Neuron (in vitro differentiated cells): ENCODE data around the gene AFF1.
A peak's percentile ranks its signal among the peaks of the same experiment; 100 is the strongest.

Experiments used
- H2AFZ ChIP-seq: one replicate; pipeline ENCODE4 v1.6.1; 2013; ENCODE audit warnings: low read depth, mild to moderate bottlenecking, inconsistent platforms, low read length, moderate library complexity
- H3K27me3 ChIP-seq: one replicate; pipeline ENCODE4 v1.6.1; 2013; ENCODE audit warnings: low read length; ENCODE audit not compliant: insufficient read depth
- H3K36me3 ChIP-seq: one replicate; pipeline ENCODE4 v1.6.1; 2013; ENCODE audit warnings: low read length; ENCODE audit not compliant: insufficient read depth
- H3K4me1 ChIP-seq: one replicate; pipeline ENCODE4 v1.6.1; 2013; ENCODE audit warnings: low read length; ENCODE audit not compliant: insufficient read depth
- H3K4me3 ChIP-seq: 2 replicates; pipeline ENCODE4 v1.5.1; 2013; ENCODE audit warnings: mild to moderate bottlenecking, low read length, moderate library complexity
- H3K9me3 ChIP-seq: one replicate; pipeline ENCODE4 v1.6.1; 2013; ENCODE audit warnings: low read length

Gene AFF1

DNA sequence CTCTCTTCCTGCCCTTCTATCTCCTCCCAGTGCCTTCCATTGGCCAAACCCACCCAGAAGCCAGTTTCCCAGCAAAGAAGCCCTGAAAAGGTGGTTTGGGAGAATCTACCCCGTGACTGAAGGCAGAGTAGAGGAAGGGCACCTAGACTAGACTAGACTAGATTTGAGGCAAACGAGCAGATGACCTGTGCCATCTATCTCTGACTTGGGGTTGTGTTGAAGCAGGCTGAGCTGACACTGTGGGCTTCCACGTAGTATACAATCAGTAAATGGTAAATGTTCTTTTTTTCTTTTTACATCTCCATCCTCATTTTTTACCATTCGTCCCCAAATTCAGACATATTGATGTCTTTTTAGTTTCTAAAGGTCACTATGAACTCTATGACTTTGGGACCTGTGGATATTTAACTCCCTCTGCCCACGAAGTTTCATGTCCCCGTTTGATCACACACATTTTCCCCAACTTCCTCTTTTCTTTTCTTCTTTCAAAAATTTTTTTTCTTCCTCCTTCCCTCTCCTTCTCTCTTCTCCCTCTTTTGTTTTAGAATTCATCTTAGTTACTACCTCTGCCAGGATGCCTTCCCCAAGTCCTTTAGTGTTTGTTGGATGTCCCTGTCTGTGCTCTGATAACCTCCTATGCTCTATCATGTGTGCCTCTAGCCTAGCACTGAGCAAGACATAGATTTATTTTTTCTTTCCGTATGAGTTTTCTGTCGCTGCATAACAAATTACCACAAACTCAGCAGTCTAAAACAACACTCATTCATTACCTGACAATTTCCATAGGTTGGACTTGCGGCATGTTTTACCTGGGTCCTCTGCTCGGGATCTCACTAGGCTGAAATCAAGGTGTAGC is 6.2 kb upstream of the AFF1 start:
- no peak overlapping the region for H3K4me3 ChIP-seq
- no peaks in the 10 kb centered on the region for H3K4me1 ChIP-seq
- no peaks in the 10 kb centered on the region for H3K27me3 ChIP-seq
- H3K9me3 ChIP-seq = no peaks in the 10 kb centered on the region
- H2AFZ ChIP-seq = no peak overlapping the region
- no peaks in the 10 kb centered on the region for H3K36me3 ChIP-seq

DNA sequence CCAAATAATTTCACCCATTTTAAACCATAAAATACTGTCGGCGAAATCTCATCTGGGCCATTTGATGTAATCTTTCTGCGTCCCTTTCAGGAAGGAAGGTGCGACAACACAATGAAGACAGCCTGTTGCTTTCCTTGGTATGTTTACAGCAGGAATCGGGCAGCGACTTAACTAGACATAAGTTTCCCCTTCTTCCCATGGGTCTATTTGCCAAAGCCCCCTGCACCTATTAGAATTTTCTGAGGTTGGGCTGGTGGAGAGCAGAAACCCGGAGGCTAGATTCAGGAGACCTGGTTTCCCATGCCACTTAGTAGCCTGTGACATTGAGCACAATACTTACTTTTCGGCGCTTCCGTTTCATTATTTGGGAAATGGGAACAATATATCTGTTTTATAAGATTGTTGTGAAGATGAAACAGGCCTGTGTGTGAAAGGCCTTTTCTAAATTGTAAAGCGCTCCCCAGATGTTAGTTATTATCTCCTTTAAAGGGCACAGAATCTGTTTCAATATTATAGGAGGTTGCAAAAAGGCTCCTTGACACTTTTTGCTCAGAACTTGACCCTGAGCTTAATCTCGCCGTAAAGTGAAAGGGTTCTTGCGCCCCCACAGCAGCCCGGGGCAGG is 552 bp upstream of the AFF1 start:
- H3K4me3 ChIP-seq = peak overlapping the region; percentile 81

GRCh38 chr4:86935566-86935852 is 698 bp downstream of the AFF1 start:
- no peaks in the 10 kb centered on the region for H3K9me3 ChIP-seq
- no peaks in the 10 kb centered on the region for H3K27me3 ChIP-seq
- peaks cover 23% of the 10 kb centered on the region for H3K4me1 ChIP-seq
- H3K4me3 ChIP-seq = peak overlapping the region; percentile 81
- H3K36me3 ChIP-seq = no peaks in the 10 kb centered on the region
- H2AFZ ChIP-seq = peak overlapping the region; percentile 90

More for the DNA sequence above, 552 bp upstream of the AFF1 start:
- H3K9me3 ChIP-seq = no peaks in the 10 kb centered on the region
- H3K27me3 ChIP-seq = no peaks in the 10 kb centered on the region
- H3K4me1 ChIP-seq = peaks cover 23% of the 10 kb centered on the region
- H2AFZ ChIP-seq = peak overlapping the region; percentile 90
- H3K36me3 ChIP-seq = no peaks in the 10 kb centered on the region

- peak overlapping the region; percentile 90 for H2AFZ ChIP-seq
- peaks cover 23% of the 10 kb centered on the region for H3K4me1 ChIP-seq
- peak overlapping the region; percentile 81 for H3K4me3 ChIP-seq
- no peaks in the 10 kb centered on the region for H3K27me3 ChIP-seq
- no peaks in the 10 kb centered on the region for H3K36me3 ChIP-seq
- H3K9me3 ChIP-seq = no peaks in the 10 kb centered on the region
Measured at GRCh38 chr4:86935853-86936733, 1.3 kb downstream of the AFF1 start.

- H3K4me1 ChIP-seq = peaks cover 23% of the 10 kb centered on the region
- no peaks in the 10 kb centered on the region for H3K36me3 ChIP-seq
- H2AFZ ChIP-seq = no peak overlapping the region
- H3K27me3 ChIP-seq = no peaks in the 10 kb centered on the region
- H3K9me3 ChIP-seq = no peaks in the 10 kb centered on the region
- H3K4me3 ChIP-seq = no peak overlapping the region
Measured at GRCh38 chr4:86938771-86939520, 4.1 kb downstream of the AFF1 start.

DNA sequence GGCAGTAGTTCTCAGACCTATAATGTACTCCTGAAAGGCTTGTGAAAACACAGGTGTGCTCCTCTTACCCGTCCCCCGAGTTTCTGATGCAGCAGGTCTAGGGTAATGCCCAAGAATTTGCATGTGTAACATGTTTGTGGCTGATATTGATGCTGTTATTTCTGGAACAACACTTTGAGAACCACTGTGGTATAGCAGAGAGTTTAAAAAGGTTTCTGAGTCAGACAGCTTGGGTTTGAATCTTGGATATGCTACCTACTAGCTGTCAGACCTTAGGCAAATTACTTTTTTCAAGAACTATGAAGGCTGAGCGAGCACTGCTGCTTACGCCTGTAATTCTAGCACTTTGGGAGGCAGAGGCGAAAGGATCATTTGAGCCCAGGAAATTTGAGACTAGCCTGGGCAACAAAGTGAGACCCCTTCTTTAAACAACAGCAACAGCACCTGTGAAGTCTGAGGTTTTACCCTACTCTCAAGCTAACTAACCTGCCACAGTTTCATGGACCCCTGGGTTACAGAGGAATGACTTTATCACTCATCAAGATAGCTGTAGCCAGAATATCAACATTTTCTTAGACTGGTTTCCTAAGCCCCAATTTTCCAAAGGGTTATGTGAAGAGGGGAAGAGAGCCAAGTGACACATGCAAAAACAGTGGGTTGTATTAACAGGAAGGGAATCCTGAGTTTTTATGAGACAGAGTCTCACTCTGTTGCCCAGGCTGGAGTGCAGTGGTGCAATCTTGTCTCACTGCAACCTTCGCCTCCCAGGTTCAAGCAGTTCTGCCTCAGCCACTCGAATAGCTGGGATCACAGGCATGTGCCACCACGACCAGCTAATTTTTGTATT is 5.1 kb downstream of the AFF1 start:
- Histone ChIP-seq H3K9me3 (no peaks in the 10 kb centered on the region), H3K27me3 (no peaks in the 10 kb centered on the region), H2AFZ (no peak overlapping the region), H3K4me1 (peaks cover 23% of the 10 kb centered on the region), H3K36me3 (no peaks in the 10 kb centered on the region), H3K4me3 (no peak overlapping the region)

- Histone ChIP-seq H3K36me3 (no peaks in the 10 kb centered on the region), H3K9me3 (no peaks in the 10 kb centered on the region), H3K27me3 (no peaks in the 10 kb centered on the region), H3K4me3 (no peak overlapping the region), H3K4me1 (peaks cover 22% of the 10 kb centered on the region), H2AFZ (no peak overlapping the region)
Measured at GRCh38 chr4:86940920-86941460, 6.2 kb downstream of the AFF1 start.

GRCh38 chr4:86942185-86942666 is 7.4 kb downstream of the AFF1 start:
- H3K27me3 ChIP-seq = no peaks in the 10 kb centered on the region
- H3K4me3 ChIP-seq = no peak overlapping the region
- no peak overlapping the region for H2AFZ ChIP-seq
- H3K36me3 ChIP-seq = no peaks in the 10 kb centered on the region
- H3K9me3 ChIP-seq = no peaks in the 10 kb centered on the region
- peaks cover 11% of the 10 kb centered on the region for H3K4me1 ChIP-seq

- Histone ChIP-seq H3K9me3 (no peaks in the 10 kb centered on the region), H3K36me3 (no peaks in the 10 kb centered on the region), H3K4me3 (no peak overlapping the region), H2AFZ (no peak overlapping the region), H3K27me3 (no peaks in the 10 kb centered on the region), H3K4me1 (peaks cover 17% of the 10 kb centered on the region)
Measured at GRCh38 chr4:86944964-86945781, 10.4 kb downstream of the AFF1 start.

- Histone ChIP-seq H3K9me3 (no peaks in the 10 kb centered on the region), H3K27me3 (no peaks in the 10 kb centered on the region), H2AFZ (no peak overlapping the region), H3K4me3 (no peak overlapping the region), H3K36me3 (no peaks in the 10 kb centered on the region), H3K4me1 (peaks cover 29% of the 10 kb centered on the region)
Measured at GRCh38 chr4:86946868-86947500, 12.2 kb downstream of the AFF1 start.
